A549 treated with Mapracorat at 1 μM for 4 hours (cell line): ENCODE data around the gene NLRP11. TPM values are rescaled to one million over a fixed set of nuclear protein-coding genes. Genes with fewer than 3 reads are reported as not detected.

Source experiments
- total RNA-seq: library from RNA; stranded (reverse); fragments of 200-300 nt; extraction: Qiagen RNA extraction; gene quantifications from 5 replicates; pipeline ENCODE4 v1.2.3, GENCODE V29; 2022

The NLRP11 gene
- 0.04 TPM in 1 of 5 replicates, not detected in the others for total RNA-seq

DNA sequence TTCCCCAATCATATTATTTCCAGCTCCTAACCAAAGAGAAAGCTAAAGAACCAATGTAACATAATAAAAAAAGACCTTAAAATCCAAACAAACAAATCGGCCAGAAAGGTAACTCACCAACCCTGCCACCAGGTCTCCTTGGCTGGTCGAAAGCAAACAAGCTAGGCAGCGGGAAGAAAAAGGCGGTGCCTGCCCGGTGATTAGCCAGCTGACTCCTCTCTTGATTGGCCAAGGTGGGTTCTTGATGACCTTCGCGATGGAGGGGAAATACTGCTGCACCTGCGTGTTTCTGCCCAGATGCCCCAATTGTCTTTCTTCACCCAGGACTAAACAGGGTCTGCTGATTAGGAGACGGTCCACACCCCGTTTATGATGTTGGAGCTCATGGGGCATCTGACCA, at the start of gene NLRP11:
Gene NLRP11, minus strand, starts transcription at position 154 of the 400 bp plus-strand sequence. CDS start 13,825 bp downstream, outside the sequence.

DNA sequence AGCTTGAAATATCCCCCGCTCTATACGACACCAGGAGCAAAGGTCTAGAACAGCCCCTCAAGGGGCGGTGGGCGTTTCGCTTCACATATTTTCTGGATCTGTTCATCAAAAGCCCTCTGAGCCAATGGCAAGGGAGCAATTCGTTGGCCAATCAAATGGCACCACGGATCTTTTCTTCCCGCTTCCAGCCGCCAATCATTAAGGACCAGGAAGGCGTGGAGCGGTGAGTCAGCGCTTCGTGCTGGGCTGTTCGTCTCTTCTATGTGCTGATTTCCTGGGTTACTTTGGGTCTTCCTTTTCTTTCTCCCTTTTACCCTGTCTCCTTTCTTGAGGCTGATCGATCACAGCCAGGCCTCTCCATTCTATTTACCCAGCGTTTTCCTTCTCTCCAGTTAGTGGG, 4.5 kb upstream of the NLRP11 start, which contains the start of gene NLRP4:
Gene NLRP4, plus strand, starts transcription at position 201 of the 400 bp plus-strand sequence. CDS start 15,541 bp downstream, outside the sequence.

DNA sequence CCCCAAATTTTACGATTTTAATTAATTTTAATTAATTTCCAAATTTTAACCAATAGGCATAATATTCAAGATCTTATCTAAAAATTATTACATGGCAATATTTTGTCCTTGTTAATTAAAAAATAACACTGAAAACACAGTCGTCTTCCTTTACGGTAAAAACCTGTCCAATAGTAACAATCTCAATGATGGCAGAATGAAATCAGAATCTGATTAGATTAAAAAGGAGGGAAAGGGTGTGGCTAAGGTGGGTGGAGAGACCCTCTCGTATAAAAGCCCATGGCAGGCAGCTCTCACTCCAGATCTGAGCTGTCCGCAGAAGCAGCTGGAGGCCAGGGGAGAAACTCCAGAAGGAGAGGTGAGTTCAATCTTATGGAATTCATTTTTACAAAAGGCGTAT, 63.0 kb downstream of the NLRP11 start, which contains the start of gene RFPL4AL1:
Gene RFPL4AL1, plus strand, starts transcription at position 301 of the 400 bp plus-strand sequence. CDS start 2,687 bp downstream, outside the sequence.

GRCh38 chr19:55758797-55759196, 73.0 kb downstream of the NLRP11 start, which contains the start of gene RFPL4A:
RFPL4A (plus strand) TSS chr19:55759097; CDS start chr19:55761801, 2,704 bp downstream.

GRCh38 chr19:55738302-55738701, 93.5 kb downstream of the NLRP11 start, which contains the start of gene NLRP9:
NLRP9 (minus strand) TSS chr19:55738402; CDS start chr19:55738374, 28 bp downstream.

Other genes with a start within 250 kb of the NLRP11 start
- gene FIZ1, start 232.5 kb downstream of the NLRP11 start, total RNA-seq: 21.6 to 25.3 TPM (median 22.9 TPM) in 5 replicates
- 11.3 to 19.0 TPM (median 17.5 TPM) in 5 replicates for gene ZNF524, start 231.7 kb downstream of the NLRP11 start, total RNA-seq
- gene ZNF865, start 226.4 kb downstream of the NLRP11 start, total RNA-seq: 6.9 to 12.2 TPM (median 11.8 TPM) in 5 replicates
- gene ZNF784, start 207.4 kb downstream of the NLRP11 start, total RNA-seq: 4.0 to 5.9 TPM (median 5.4 TPM) in 5 replicates
- gene ZNF580, start 191.0 kb downstream of the NLRP11 start, total RNA-seq: 28.0 to 53.4 TPM (median 49.3 TPM) in 5 replicates
- gene ZNF581, start 188.3 kb downstream of the NLRP11 start, total RNA-seq: 36.8 to 50.0 TPM (median 46.0 TPM) in 5 replicates
- 14.5 to 19.8 TPM (median 18.6 TPM) in 5 replicates for gene CCDC106, start 183.8 kb downstream of the NLRP11 start, total RNA-seq
- gene U2AF2, start 177.0 kb downstream of the NLRP11 start, total RNA-seq: 258 to 297 TPM (median 278 TPM) in 5 replicates
- gene EPN1, start 156.8 kb downstream of the NLRP11 start, total RNA-seq: 136 to 211 TPM (median 199 TPM) in 5 replicates
- gene NLRP9, start 93.6 kb downstream of the NLRP11 start, total RNA-seq: not detected in 5 replicates
- gene RFPL4A, start 72.9 kb downstream of the NLRP11 start, total RNA-seq: 0.35 to 0.58 TPM (median 0.41 TPM) in 5 replicates
- not detected in 5 replicates for gene RFPL4AL1, start 62.9 kb downstream of the NLRP11 start, total RNA-seq
- 0.18 TPM in 1 of 5 replicates, not detected in the others for gene NLRP4, start 4.5 kb upstream of the NLRP11 start, total RNA-seq
- gene NLRP13, start 100.3 kb upstream of the NLRP11 start, total RNA-seq: not detected in 5 replicates
- gene NLRP8, start 115.8 kb upstream of the NLRP11 start, total RNA-seq: not detected in 5 replicates
- not detected in 5 replicates for gene NLRP5, start 154.8 kb upstream of the NLRP11 start, total RNA-seq